ENCODE results near the gene BOC.

BOC gene

DNA sequence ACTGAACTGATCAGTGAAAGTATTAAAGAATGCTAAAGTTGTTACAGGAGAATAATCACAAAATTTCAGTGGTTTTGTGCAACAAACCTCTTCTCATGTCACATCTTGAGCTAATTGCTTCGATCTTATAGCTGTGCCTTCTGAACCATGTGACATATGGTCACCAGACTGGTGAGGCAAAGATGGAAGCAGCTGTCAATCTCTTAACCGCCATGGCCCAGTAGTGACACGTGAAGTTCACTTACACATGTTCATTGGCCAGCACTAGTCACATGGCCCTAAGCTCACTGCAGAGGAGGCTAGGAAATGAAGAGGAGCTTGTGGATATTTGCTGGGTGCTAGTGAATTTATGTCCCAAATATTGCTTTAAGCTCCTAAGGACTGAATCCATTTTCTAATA lies 32.5 kb downstream of the BOC start:
- peak overlapping the region; percentile 80 to 97 (median 92) for H3K27ac Mint-ChIP-seq

DNA sequence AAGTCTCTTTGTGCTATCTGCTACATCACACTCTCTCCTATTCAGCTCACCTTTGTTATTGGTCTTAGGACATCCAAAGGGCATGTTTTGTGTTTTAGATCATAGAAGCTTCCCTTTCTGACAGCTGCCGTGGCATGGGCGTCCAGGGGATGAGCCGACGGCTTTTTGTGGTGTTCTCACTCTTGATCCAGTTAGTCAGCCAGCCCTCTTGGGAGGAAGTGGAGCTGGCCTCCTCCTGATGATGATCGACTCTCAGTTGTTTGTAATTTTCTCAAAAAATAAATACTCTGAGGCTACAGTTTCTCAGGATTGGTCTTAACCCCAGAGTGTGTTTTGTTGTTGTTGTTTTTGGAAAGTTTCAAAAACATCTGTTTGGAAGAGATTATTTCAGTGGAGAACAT lies 34.4 kb downstream of the BOC start:
- TF ChIP-seq, protein P1, sequence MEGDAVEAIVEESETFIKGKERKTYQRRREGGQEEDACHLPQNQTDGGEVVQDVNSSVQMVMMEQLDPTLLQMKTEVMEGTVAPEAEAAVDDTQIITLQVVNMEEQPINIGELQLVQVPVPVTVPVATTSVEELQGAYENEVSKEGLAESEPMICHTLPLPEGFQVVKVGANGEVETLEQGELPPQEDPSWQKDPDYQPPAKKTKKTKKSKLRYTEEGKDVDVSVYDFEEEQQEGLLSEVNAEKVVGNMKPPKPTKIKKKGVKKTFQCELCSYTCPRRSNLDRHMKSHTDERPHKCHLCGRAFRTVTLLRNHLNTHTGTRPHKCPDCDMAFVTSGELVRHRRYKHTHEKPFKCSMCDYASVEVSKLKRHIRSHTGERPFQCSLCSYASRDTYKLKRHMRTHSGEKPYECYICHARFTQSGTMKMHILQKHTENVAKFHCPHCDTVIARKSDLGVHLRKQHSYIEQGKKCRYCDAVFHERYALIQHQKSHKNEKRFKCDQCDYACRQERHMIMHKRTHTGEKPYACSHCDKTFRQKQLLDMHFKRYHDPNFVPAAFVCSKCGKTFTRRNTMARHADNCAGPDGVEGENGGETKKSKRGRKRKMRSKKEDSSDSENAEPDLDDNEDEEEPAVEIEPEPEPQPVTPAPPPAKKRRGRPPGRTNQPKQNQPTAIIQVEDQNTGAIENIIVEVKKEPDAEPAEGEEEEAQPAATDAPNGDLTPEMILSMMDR (IDR thresholded peaks at IDR 0.05; ENCODE audit: unreplicated experiment in 3 of 3): no peak
- H3K36me3 Mint-ChIP-seq (ENCODE audit: low read depth): peaks cover 52% of the 10 kb centered on the region
- peak overlapping the region; percentile 68 to 95 (median 92) for H3K27ac Mint-ChIP-seq
- H3K4me3 Mint-ChIP-seq: peak overlapping the region; percentile 24 to 56 (median 38)
- H3K27me3 Mint-ChIP-seq (ENCODE audit: low read depth): peaks cover 3% of the 10 kb centered on the region
- no peaks in the 10 kb centered on the region for H3K9me3 Mint-ChIP-seq
- peaks cover 83% of the 10 kb centered on the region for H3K4me1 Mint-ChIP-seq

More for the DNA sequence above, 32.5 kb downstream of the BOC start:
- no peaks in the 10 kb centered on the region for H3K9me3 Mint-ChIP-seq
- TF ChIP-seq, protein P1 (IDR thresholded peaks at IDR 0.05; ENCODE audit: unreplicated experiment in 3 of 3): no peak
- H3K4me3 Mint-ChIP-seq: peak overlapping the region in 1 of 3 experiments; percentile 37
- H3K27me3 Mint-ChIP-seq (ENCODE audit: low read depth): peaks cover 3% of the 10 kb centered on the region
- H3K36me3 Mint-ChIP-seq (ENCODE audit: low read depth): peaks cover 34% of the 10 kb centered on the region
- H3K4me1 Mint-ChIP-seq: peaks cover 90% of the 10 kb centered on the region

DNA sequence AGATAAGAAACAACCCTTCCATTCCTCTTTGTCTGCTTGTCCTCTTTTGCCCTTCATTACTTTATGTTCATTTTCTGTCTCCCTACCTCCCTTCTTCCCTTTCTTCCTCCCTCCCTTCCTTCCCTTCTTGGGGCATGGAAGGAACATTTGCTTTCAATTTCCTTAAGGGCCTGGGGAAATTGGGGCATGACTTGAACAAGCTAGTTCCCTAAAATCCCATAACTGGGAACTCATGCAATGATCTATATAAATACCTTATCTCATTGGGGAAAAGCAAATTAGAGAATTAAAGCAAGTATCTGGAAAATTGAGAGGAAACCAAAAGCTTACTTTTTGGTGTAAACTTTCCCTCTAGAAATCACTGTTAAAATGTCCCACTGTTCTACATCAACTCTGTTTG lies 35.7 kb downstream of the BOC start:
- TF ChIP-seq, protein P1 (IDR thresholded peaks at IDR 0.05; ENCODE audit: unreplicated experiment in 3 of 3): no peak
- H3K9me3 Mint-ChIP-seq: no peaks in the 10 kb centered on the region
- H3K4me3 Mint-ChIP-seq: peak overlapping the region; percentile 51 to 57 (median 52)
- peaks cover 77% of the 10 kb centered on the region for H3K4me1 Mint-ChIP-seq
- peak overlapping the region; percentile 80 to 92 (median 91) for H3K27ac Mint-ChIP-seq
- peaks cover 3% of the 10 kb centered on the region for H3K27me3 Mint-ChIP-seq (ENCODE audit: low read depth)
- peaks cover 65% of the 10 kb centered on the region for H3K36me3 Mint-ChIP-seq (ENCODE audit: low read depth)

DNA sequence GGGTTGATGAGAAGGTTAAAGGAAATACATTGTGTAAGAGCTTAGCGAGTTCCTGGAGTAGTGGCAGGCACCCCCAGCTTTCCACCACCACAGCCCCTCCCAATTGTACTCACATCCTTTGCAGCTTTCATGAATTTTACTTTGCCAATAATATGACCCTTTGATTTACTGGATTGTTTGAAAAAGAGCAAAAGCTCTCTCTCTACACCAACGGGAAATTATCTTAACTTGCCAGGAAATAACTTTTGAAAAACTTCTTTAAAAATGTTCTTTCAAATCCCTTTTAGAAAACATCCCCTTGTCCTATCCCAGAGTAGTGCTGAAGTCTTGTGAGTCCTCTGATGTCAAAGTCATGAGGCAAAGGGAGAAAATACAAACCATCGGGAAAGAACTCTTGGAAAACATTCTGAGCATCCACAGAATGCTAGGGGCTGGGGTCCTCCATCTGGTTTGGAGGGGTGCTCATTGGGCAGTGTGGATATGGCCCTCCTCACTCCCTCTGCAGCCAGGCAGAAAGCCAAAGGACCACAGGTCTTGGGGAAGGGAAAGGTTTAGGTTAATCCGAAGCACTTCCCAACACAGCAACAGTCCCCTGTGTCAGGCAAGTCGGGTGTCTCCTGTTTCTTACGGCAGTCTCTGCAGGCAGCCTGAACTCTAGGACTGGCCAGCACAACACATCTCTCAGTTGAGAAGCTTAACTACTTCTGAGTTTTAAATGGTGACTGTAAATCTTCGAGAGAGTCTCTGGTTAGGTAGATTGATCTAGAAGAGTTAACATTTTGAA lies 36.5 kb downstream of the BOC start:
- TF ChIP-seq, protein P1 (IDR thresholded peaks at IDR 0.05; ENCODE audit: unreplicated experiment in 3 of 3): no peak
- Mint-ChIP-seq H3K27ac (peak overlapping the region; percentile 80 to 92 (median 91)), H3K4me3 (peak overlapping the region; percentile 4 to 66 (median 50)), H3K36me3 (ENCODE audit: low read depth) (peaks cover 72% of the 10 kb centered on the region), H3K9me3 (no peaks in the 10 kb centered on the region), H3K27me3 (ENCODE audit: low read depth) (peaks cover 3% of the 10 kb centered on the region), H3K4me1 (peaks cover 73% of the 10 kb centered on the region)

DNA sequence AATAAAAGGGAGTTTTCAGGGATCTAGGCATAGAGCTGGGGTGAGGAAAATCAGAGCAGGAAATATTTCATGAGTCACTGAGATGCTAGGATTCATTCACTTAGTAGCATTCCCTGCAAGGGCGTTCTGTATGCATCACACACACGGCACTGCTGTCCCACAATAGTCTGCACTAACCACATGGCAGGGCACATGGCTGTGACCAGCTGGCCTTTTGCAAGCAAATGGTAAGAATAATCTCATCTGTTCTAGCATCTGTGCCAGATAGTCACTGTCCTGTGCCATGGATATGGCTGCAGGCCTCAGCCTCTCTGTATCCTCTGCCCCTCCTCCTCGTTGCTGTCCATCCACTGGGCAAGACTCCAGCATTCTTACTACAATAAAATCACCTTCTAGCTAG lies 37.8 kb downstream of the BOC start:
- TF ChIP-seq, protein P1 (IDR thresholded peaks at IDR 0.05; ENCODE audit: unreplicated experiment in 3 of 3): no peak
- Mint-ChIP-seq H3K9me3 (no peaks in the 10 kb centered on the region), H3K4me1 (peaks cover 73% of the 10 kb centered on the region), H3K4me3 (peak overlapping the region in 2 of 3 experiments; percentile 12 to 51), H3K27ac (peak overlapping the region; percentile 80 to 92 (median 91)), H3K36me3 (ENCODE audit: low read depth) (peaks cover 72% of the 10 kb centered on the region), H3K27me3 (ENCODE audit: low read depth) (peaks cover 3% of the 10 kb centered on the region)

DNA sequence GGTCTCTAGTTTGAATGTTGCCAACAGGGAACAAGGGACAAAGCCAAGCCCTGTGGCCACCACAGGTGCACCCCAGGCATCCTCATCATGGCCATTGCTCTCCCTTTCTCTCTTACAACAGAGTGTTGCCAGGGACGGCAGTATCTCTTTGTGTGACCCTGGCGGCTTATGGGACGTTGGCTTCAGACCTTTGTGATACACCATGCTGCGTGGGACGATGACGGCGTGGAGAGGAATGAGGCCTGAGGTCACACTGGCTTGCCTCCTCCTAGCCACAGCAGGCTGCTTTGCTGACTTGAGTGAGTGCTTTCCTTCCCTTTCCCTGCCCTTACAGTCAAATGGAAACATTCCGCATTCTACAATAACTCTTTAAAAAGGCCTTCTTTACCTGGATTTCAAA lies 38.2 kb downstream of the BOC start:
- Mint-ChIP-seq H3K27ac (peak overlapping the region in 2 of 3 experiments; percentile 80 to 92), H3K36me3 (ENCODE audit: low read depth) (peaks cover 75% of the 10 kb centered on the region), H3K4me3 (no peak overlapping the region), H3K27me3 (ENCODE audit: low read depth) (peaks cover 3% of the 10 kb centered on the region), H3K9me3 (no peaks in the 10 kb centered on the region), H3K4me1 (peaks cover 74% of the 10 kb centered on the region)
- TF ChIP-seq, protein P1 (IDR thresholded peaks at IDR 0.05; ENCODE audit: unreplicated experiment in 3 of 3): no peak
